T-cell (primary cell): ENCODE data around the gene APLP2. TPM values are rescaled to one million over a fixed set of nuclear protein-coding genes. Genes with fewer than 3 reads are reported as not detected.
"Not testable (repeated sequence)": the region's sequence is repeated elsewhere in the genome, so short reads cannot be mapped to it uniquely, and the experiment has no call there.

ENCODE experiments used
- ATAC-seq, 4 experiments: fragments of 200-7000 bp in 3 of 4; fragments of 150-1000 bp in 1 of 4; cut with Tn5 transposase; replicated peaks in 1 of 4; 1 replicate in 3 of 4; 2 replicates in 1 of 4; pipeline ENCODE4 v1.10.0; 2021; ENCODE audit warnings: moderate library complexity in 3 of 4, mild to moderate bottlenecking in 2 of 4, moderate number of reproducible peaks in 1 of 4
- CTCF ChIA-PET, 2 donors: fragments of 300-600 bp; sonication (Branson Sonifier 250); formaldehyde crosslinking; loops; one replicate each; lab custom pipeline; 2022; ENCODE audit warnings: antibody characterized with exemption in 2 of 2; lab: Charles Lee
- POLR2A ChIA-PET, 2 donors: fragments of 300-600 bp; sonication (Branson Sonifier 250); formaldehyde crosslinking; loops; one replicate each; lab custom pipeline; 2022; ENCODE audit warnings: antibody characterized with exemption in 2 of 2; lab: Charles Lee
- DNase-seq, 35 experiments: peaks; one replicate each; pipeline versions ENCODE4 v3.0.0 to v3.0.0-alpha.2; 2013 to 2023
- H3K27ac ChIP-seq: one replicate; pipeline ENCODE4 v1.5.1; 2013; ENCODE audit warnings: low read length
- H3K27me3 ChIP-seq, 2 experiments: replicated peaks in 1 of 2; 1 replicate in 1 of 2; 2 replicates in 1 of 2; pipeline versions ENCODE4 v1.6.1 to v1.7.0; 2013; ENCODE audit warnings: low read length in 1 of 2, mixed read lengths in 1 of 2; ENCODE audit not compliant: control insufficient read depth in 2 of 2, insufficient read depth in 2 of 2; ENCODE audit errors: extremely low read depth in 1 of 2
- H3K36me3 ChIP-seq, 2 donors: 1 replicate in 1 of 2; 2 replicates in 1 of 2; pipeline versions ENCODE4 v1.6.1 to v1.7.0; 2013; ENCODE audit warnings: low read length in 1 of 2; ENCODE audit not compliant: control insufficient read depth in 2 of 2, insufficient read depth in 1 of 2; ENCODE audit errors: extremely low read depth in 1 of 2
- H3K4me1 ChIP-seq, 2 experiments: 1 replicate in 1 of 2; 2 replicates in 1 of 2; pipeline versions ENCODE4 v1.6.1 to v1.7.0; 2013; ENCODE audit warnings: low read length in 2 of 2, mixed read lengths in 1 of 2; ENCODE audit not compliant: insufficient read depth in 2 of 2, control insufficient read depth in 1 of 2; ENCODE audit errors: extremely low read depth in 1 of 2
- H3K4me3 ChIP-seq, 2 donors: 1 replicate in 1 of 2; 2 replicates in 1 of 2; pipeline versions ENCODE4 v1.5.1 to v1.7.0; 2013; ENCODE audit warnings: mild to moderate bottlenecking in 2 of 2, low read length in 1 of 2, moderate library complexity in 1 of 2; ENCODE audit not compliant: control insufficient read depth in 1 of 2; ENCODE audit errors: extremely low read depth in 1 of 2
- H3K9me3 ChIP-seq: 2 replicates; pipeline ENCODE4 v1.7.0; 2013
- H3K27ac Mint-ChIP-seq, 2 donors: one replicate each; pipeline ENCODE4 v1.8.0; 2020 to 2021; ENCODE audit warnings: mild to moderate bottlenecking in 2 of 2, mixed read lengths in 2 of 2
- H3K27me3 Mint-ChIP-seq, 2 donors: one replicate each; pipeline ENCODE4 v1.8.0; 2021 to 2022; ENCODE audit warnings: mixed read lengths in 2 of 2
- H3K36me3 Mint-ChIP-seq: one replicate; pipeline ENCODE4 v1.8.0; 2021; ENCODE audit warnings: mixed read lengths
- H3K4me1 Mint-ChIP-seq, 3 donors: one replicate each; pipeline ENCODE4 v1.8.0; 2020 to 2022; ENCODE audit warnings: mixed read lengths in 3 of 3, mild to moderate bottlenecking in 1 of 3
- H3K4me3 Mint-ChIP-seq, 3 donors: one replicate each; pipeline ENCODE4 v1.8.0; 2020 to 2022; ENCODE audit warnings: mild to moderate bottlenecking in 3 of 3, mixed read lengths in 3 of 3, moderate library complexity in 3 of 3
- H3K9me3 Mint-ChIP-seq, 3 donors: one replicate each; pipeline ENCODE4 v1.8.0; 2020 to 2022; ENCODE audit warnings: mixed read lengths in 3 of 3
- WGBS: methylation state at CpG from one replicate; pipeline ENCODE4 v1.1.5; 2013; ENCODE audit warnings: missing lambda C conversion rate; ENCODE audit not compliant: insufficient coverage; 5-methylcytosine and 5-hydroxymethylcytosine counted together
- total RNA-seq, 35 experiments: library from RNA in 6 of 35; stranded (reverse) in 6 of 35; fragments of 120-200 nt in 1 of 35; gene quantifications; one replicate each; pipeline versions ENCODE4 v1.2.1 to v1.2.4 and lab custom pipeline; 2013 to 2026

APLP2 gene
- total RNA-seq, 5 donors from 2014 or later (not counting 1 experiment from before 2014, with no cell fraction given) = 36.4 to 61.9 (median 51.0) TPM

DNA sequence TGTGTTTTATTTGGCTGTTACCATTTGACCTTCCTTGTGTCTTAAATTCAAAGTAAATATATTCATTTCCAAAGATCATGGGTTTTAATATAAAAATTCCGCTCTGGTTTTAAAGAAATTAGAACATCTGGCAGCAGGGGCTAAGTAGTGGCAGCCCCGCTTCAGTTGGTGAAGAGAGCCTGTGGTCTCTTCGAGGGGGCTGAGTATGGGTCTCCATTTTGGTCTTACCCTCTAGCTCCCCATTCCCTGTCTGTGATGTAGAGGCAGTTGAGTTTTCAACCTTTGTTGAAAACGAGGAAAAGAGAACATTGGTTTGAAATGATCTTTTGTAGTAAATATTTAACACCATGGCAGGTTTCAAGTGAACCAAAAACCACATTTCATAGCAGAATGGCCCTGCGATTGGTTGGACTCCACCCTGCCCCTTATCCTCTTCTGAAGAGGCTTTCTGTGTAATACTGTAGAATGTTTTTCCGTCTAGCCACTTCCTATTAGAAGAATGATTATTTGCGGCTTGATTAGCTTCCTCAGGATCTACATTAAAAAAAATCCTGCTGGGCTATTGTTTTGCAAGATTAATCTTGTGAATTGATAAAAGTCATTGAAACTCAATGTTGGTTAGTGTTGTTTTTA, 17.7 kb downstream of the APLP2 start:
- Histone ChIP-seq H3K27ac (no peak overlapping the region), H3K4me3 (no peak overlapping the region), H3K9me3 (no peaks in the 10 kb centered on the region), H3K4me1 (peaks cover 0 to 6% of the 10 kb centered on the region in 2 experiments), H3K36me3 (peaks cover 0 to 2% of the 10 kb centered on the region in 2 donors), H3K27me3 (no peaks in the 10 kb centered on the region)
- Mint-ChIP-seq H3K27ac (no peak overlapping the region), H3K4me1 (peaks cover 19 to 37% (median 25%) of the 10 kb centered on the region in 3 donors), H3K36me3 (peaks cover 7% of the 10 kb centered on the region), H3K4me3 (no peak overlapping the region), H3K9me3 (no peaks in the 10 kb centered on the region), H3K27me3 (no peaks in the 10 kb centered on the region)
- ChIA-PET CTCF (interaction anchor here in 1 of 2 donors (1.2 kb wide), 1 partner anchor 45 kb away, joined by 3 read pairs; no protein-coding TSS in a partner anchor), POLR2A (no interaction called here)
- ATAC-seq (peak in 1 of 4 experiments; percentile 29), DNase-seq (no peak)
- no CpG with 5 or more reads among the region's 7 CpGs for WGBS

DNA sequence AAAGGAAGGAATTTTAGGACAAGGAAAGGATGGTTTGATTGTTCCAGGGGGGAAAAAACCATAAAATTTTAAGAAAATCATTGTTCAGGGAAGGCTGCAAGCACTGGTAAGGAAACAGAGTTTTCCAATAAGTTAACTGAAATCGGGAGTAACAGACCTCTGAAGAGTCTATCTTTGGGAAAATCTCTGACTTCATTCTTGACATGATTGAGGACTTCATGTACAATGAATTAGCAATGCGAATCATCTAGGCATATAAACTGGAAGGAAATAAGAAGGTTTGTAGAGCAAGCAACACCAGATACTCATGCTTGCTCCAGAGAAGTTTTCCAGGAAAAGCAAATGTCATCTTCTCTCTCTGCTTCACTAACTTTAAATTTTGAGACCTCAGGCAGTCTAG, 18.5 kb downstream of the APLP2 start:
- CTCF ChIA-PET = no interaction called here
- POLR2A ChIA-PET = no interaction called here
- no peaks in the 10 kb centered on the region for H3K27me3 Mint-ChIP-seq
- H3K4me1 Mint-ChIP-seq = peaks cover 19 to 36% (median 25%) of the 10 kb centered on the region in 3 donors
- peaks cover 0 to 2% of the 10 kb centered on the region in 2 donors for H3K36me3 ChIP-seq
- no peak overlapping the region for H3K4me3 ChIP-seq
- H3K4me1 ChIP-seq = peaks cover 0 to 6% of the 10 kb centered on the region in 2 experiments
- WGBS = 80% methylated on average over 1 of the region's 2 CpGs
- ATAC-seq (no peak), DNase-seq (no peak)
- no peaks in the 10 kb centered on the region for H3K9me3 ChIP-seq
- no peaks in the 10 kb centered on the region for H3K27me3 ChIP-seq
- H3K27ac ChIP-seq = no peak overlapping the region
- no peaks in the 10 kb centered on the region for H3K9me3 Mint-ChIP-seq
- no peak overlapping the region for H3K4me3 Mint-ChIP-seq
- H3K36me3 Mint-ChIP-seq = peaks cover 7% of the 10 kb centered on the region
- H3K27ac Mint-ChIP-seq = no peak overlapping the region

DNA sequence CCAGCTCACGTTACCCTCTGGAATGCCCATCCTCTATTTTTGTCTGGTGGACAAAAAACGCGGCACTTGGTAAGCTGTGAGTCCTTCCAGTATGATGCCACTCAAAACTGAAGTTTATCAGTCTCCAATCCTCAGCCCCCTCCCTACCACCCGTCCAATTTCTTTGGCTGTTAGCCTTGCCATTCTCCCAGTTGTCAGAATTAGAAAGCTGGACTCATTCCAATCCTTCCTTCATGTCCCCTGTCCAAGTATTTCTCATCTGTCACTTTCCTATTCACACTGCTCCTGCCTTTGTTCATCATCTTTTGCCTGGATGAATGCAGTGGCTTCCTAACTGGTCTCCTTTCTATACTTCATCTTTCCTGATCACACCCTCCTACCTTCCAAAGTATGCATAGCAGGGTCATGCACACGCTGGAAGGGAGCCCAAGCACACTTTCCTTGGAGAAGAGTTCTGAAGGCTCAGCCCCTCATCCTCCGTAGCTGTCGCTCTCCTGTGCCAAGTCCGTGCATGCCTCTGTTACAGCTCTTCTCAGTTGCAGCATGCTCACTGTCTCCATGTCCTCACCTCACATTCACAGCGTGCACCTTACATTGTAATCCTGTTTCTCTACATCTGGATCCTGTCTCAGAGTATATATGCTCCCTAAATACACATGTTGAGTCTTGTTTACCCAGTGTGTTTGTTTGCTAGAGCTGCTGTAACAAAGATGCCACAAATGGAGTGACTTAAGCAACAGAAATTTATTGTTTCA, 19.4 kb downstream of the APLP2 start:
- 98% methylated on average over 7 of the region's 9 CpGs for WGBS
- peaks cover 19 to 38% (median 25%) of the 10 kb centered on the region in 3 donors for H3K4me1 Mint-ChIP-seq
- peaks cover 10% of the 10 kb centered on the region for H3K36me3 Mint-ChIP-seq
- ATAC-seq (no peak), DNase-seq (no peak)
- Histone ChIP-seq H3K27me3 (no peaks in the 10 kb centered on the region), H3K4me1 (peaks cover 0 to 6% of the 10 kb centered on the region in 2 experiments), H3K9me3 (no peaks in the 10 kb centered on the region), H3K36me3 (peaks cover 0 to 2% of the 10 kb centered on the region in 2 donors), H3K4me3 (no peak overlapping the region), H3K27ac (no peak overlapping the region)
- H3K27me3 Mint-ChIP-seq = no peaks in the 10 kb centered on the region
- H3K4me3 Mint-ChIP-seq = no peak overlapping the region
- POLR2A ChIA-PET = no interaction called here
- CTCF ChIA-PET = no interaction called here
- no peak overlapping the region for H3K27ac Mint-ChIP-seq
- no peaks in the 10 kb centered on the region for H3K9me3 Mint-ChIP-seq

DNA sequence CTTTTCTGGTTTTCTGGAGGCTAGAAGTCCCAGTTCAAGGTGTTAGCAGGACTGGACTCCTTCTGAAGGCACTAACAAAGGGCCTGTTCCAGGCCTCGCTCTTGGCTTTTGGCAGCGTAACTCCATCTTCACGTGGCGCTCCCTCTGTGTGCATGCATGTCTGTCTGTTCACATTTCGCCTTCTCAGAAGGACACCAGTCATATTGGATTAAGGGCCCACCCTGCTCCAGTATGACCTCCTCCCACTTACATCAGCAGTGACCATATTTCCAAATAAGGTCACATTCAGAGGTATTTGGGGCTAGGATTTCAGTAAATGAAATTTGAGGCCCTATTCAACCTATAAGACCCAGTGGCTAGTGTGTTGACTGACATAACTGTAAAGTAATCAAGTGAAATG, 20.0 kb downstream of the APLP2 start:
- H3K36me3 ChIP-seq = peaks cover 0 to 2% of the 10 kb centered on the region in 2 donors
- H3K9me3 ChIP-seq = no peaks in the 10 kb centered on the region
- H3K36me3 Mint-ChIP-seq = peaks cover 10% of the 10 kb centered on the region
- no peak for ATAC-seq
- no peak overlapping the region for H3K27ac Mint-ChIP-seq
- no peaks in the 10 kb centered on the region for H3K27me3 ChIP-seq
- H3K4me3 Mint-ChIP-seq = no peak overlapping the region
- H3K4me3 ChIP-seq = no peak overlapping the region
- H3K4me1 ChIP-seq = peaks cover 0 to 6% of the 10 kb centered on the region in 2 experiments
- CTCF ChIA-PET = no interaction called here
- DNase-seq = no peak
- 100% methylated on average over 5 of the region's 5 CpGs for WGBS
- POLR2A ChIA-PET = interaction anchor here (0.6 to 0.7 kb wide), 2 partner anchors 12 to 31 kb away, joined by 3 to 6 read pairs; no protein-coding TSS in a partner anchor
- peaks cover 24 to 39% (median 24%) of the 10 kb centered on the region in 3 donors for H3K4me1 Mint-ChIP-seq
- no peaks in the 10 kb centered on the region for H3K27me3 Mint-ChIP-seq
- no peaks in the 10 kb centered on the region for H3K9me3 Mint-ChIP-seq
- no peak overlapping the region for H3K27ac ChIP-seq

DNA sequence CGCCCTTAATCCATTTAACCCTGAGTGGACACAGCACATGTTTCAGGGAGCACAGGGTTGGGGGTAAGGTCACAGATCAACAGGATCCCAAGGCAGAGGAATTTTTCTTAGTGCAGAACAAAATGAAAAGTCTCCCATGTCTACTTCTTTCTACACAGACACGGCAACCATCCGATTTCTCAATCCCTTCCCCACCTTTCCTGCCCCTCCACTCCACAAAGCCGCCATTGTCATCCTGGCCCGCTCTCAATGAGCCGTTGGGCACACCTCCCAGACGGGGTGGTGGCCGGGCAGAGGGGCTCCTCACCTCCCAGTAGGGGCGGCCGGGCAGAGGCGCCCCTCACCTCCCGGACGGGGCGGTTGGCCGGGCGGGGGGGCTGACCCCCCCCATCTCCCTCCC, 20.8 kb downstream of the APLP2 start:
- POLR2A ChIA-PET = interaction anchor here in 1 of 2 donors (0.6 kb wide), 1 partner anchor 13 kb away, joined by 6 read pairs; no protein-coding TSS in a partner anchor
- H3K9me3 Mint-ChIP-seq, H3K27ac ChIP-seq, H3K27ac Mint-ChIP-seq, ATAC-seq, H3K9me3 ChIP-seq, H3K27me3 ChIP-seq, DNase-seq, H3K36me3 ChIP-seq, H3K4me3 ChIP-seq, H3K4me3 Mint-ChIP-seq, H3K27me3 Mint-ChIP-seq, H3K36me3 Mint-ChIP-seq, CTCF ChIA-PET, H3K4me1 ChIP-seq: not testable (repeated sequence)
- H3K4me1 Mint-ChIP-seq = peaks cover 24 to 43% (median 30%) of the 10 kb centered on the region in 3 donors
- WGBS = no CpG with 5 or more reads among the region's 16 CpGs

DNA sequence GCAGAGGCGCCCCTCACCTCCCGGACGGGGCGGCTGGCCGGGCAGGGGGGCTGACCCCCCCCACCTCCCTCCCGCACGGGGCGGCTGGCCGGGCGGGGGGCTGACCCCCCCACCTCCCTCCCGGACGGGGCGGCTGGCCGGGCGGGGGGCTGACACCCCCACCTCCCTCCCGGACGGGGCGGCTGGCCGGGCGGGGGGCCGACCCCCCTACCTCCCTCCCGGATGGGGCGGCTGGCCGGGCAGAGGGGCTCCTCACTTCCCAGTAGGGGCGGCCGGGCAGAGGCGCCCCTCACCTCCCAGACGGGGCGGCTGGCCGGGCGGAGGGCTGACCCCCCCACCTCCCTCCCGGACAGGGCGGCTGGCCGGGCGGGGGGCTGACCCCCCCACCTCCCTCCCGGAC, 21.5 kb downstream of the APLP2 start:
- not testable (repeated sequence) for H3K27me3 Mint-ChIP-seq, H3K36me3 Mint-ChIP-seq

More for the DNA sequence above, 21.5 kb downstream of the APLP2 start:
- H3K27ac Mint-ChIP-seq, ATAC-seq, DNase-seq, H3K4me3 ChIP-seq, CTCF ChIA-PET, H3K27ac ChIP-seq, H3K4me3 Mint-ChIP-seq, H3K36me3 ChIP-seq, POLR2A ChIA-PET, H3K27me3 ChIP-seq, H3K9me3 Mint-ChIP-seq, H3K9me3 ChIP-seq, H3K4me1 ChIP-seq: not testable (repeated sequence)
- no CpG with 5 or more reads among the region's 36 CpGs for WGBS
- H3K4me1 Mint-ChIP-seq = peaks cover 21 to 41% (median 29%) of the 10 kb centered on the region in 3 donors
